HepG2 (cell line): ENCODE data around the gene TFDP2. TPM values are rescaled to one million over a fixed set of nuclear protein-coding genes. Genes with fewer than 3 reads are reported as not detected.

Experiments
- ATAC-seq: fragments of 200-7000 bp; cut with Tn5 transposase; 3 replicates; pipeline ENCODE4 v1.9.1; 2020; ENCODE audit warnings: mild to moderate bottlenecking, moderate library complexity
- BruUV-seq: library from RNA; stranded (reverse); fragments of 400-500 nt; replicated peaks from 2 replicates; lab custom pipeline; 2021; lab: Mats Ljungman, UMichigan
- CTCF ChIA-PET: fragments of 300-600 bp; formaldehyde crosslinking; extraction: SDS; loops from one replicate; lab custom pipeline; 2021; ENCODE audit warnings: low total read pairs, inconsistent platforms, low intra/inter-chr PET ratio; lab: Yijun Ruan, JAX
- POLR2A ChIA-PET: fragments of 350-600 bp; sonication (Branson Sonifier 250); formaldehyde crosslinking; loops from one replicate; lab custom pipeline; 2020; ENCODE audit warnings: antibody characterized with exemption, inconsistent platforms; lab: Yijun Ruan, JAX
- DNase-seq: peaks from one replicate; pipeline ENCODE4 v3.0.0-alpha.2; 2015; ENCODE audit warnings: low spot score
- FAIRE-seq: peaks from 3 replicates; lab custom pipeline; 2011; peaks lifted over from hg19 to GRCh38; lab: Jason Lieb, UNC
- H2AFZ ChIP-seq: one replicate; pipeline ENCODE4 v1.6.1; 2011; ENCODE audit warnings: low read length, inconsistent platforms
- H3K27ac ChIP-seq: fragments of 300-600 bp; 3 replicates; pipeline ENCODE4 v1.8.0; 2011; ENCODE audit warnings: mixed run types, mild to moderate bottlenecking, mixed read lengths, low read length, inconsistent platforms; ENCODE audit not compliant: insufficient read depth; ENCODE audit errors: extremely low read length
- H3K27me3 ChIP-seq, 2 experiments: fragments of 200-600 bp in 1 of 2; 2 replicates in 1 of 2; 3 replicates in 1 of 2; pipeline versions ENCODE4 v1.6.0 to v1.8.0; 2011; ENCODE audit warnings: low read length in 2 of 2, mild to moderate bottlenecking in 2 of 2, moderate library complexity in 2 of 2, inconsistent platforms in 1 of 2; ENCODE audit not compliant: insufficient read depth in 2 of 2, control insufficient read depth in 1 of 2
- H3K36me3 ChIP-seq, 2 experiments: fragments of 200-600 bp in 1 of 2; replicated peaks in 1 of 2; 2 replicates in 1 of 2; 3 replicates in 1 of 2; pipeline versions ENCODE4 v1.5.1 to v1.8.0; 2011; ENCODE audit warnings: low read length in 2 of 2, inconsistent platforms in 1 of 2; ENCODE audit not compliant: insufficient read depth in 2 of 2, control insufficient read depth in 1 of 2
- H3K4me1 ChIP-seq: 2 replicates; pipeline ENCODE4 v1.5.1; 2012; ENCODE audit warnings: low read length, inconsistent platforms; ENCODE audit not compliant: insufficient read depth
- H3K4me2 ChIP-seq: 2 replicates; pipeline ENCODE4 v1.6.0; 2011; ENCODE audit warnings: low read depth, low read length, inconsistent platforms
- H3K4me3 ChIP-seq, 3 experiments: fragments of 200-600 bp in 1 of 3; sonication (generic), shearing (Covaris generic) in 1 of 3; replicated peaks in 1 of 3; 2 replicates each; pipeline ENCODE4 v1.5.1; 2011 to 2016; ENCODE audit warnings: low read length in 3 of 3, inconsistent platforms in 2 of 3, low read depth in 2 of 3, mild to moderate bottlenecking in 2 of 3, control low read depth in 1 of 3, mixed read lengths in 1 of 3; ENCODE audit not compliant: insufficient read depth in 1 of 3
- H3K79me2 ChIP-seq: one replicate; pipeline ENCODE4 v1.6.1; 2011; ENCODE audit warnings: low read length, inconsistent platforms; ENCODE audit not compliant: insufficient read depth
- H3K9ac ChIP-seq: 2 replicates; pipeline ENCODE4 v1.6.0; 2011; ENCODE audit warnings: mild to moderate bottlenecking, low read depth, low read length, inconsistent platforms; ENCODE audit not compliant: insufficient read depth
- H3K9me3 ChIP-seq: 2 replicates; pipeline ENCODE4 v1.5.1; 2012; ENCODE audit warnings: mild to moderate bottlenecking, low read length
- H4K20me1 ChIP-seq: 2 replicates; pipeline ENCODE4 v1.6.0; 2011; ENCODE audit warnings: inconsistent platforms, mild to moderate bottlenecking, low read length, moderate library complexity; ENCODE audit not compliant: insufficient read depth
- BCL6 ChIP-seq: IDR thresholded peaks from 2 replicates; pipeline ENCODE4 v1.6.1; 2016; ENCODE audit warnings: missing genetic modification reagents, missing compliant biosample characterization
- CENPX ChIP-seq: sonication (generic); formaldehyde crosslinking; IDR thresholded peaks from 2 replicates; pipeline ENCODE4 v1.9.0; 2021; ENCODE audit warnings: mild to moderate bottlenecking, missing genetic modification reagents, moderate library complexity
- DMAP1 ChIP-seq: IDR thresholded peaks from 2 replicates; pipeline ENCODE4 v1.6.1; 2016
- FOXA1 ChIP-seq, 2 experiments: fragments of 450-650 bp in 1 of 2; sonication (generic) in 1 of 2; formaldehyde crosslinking in 1 of 2; IDR thresholded peaks; 2 replicates each; pipeline versions ENCODE4 v1.4.0 to v1.6.1; 2016 to 2020; ENCODE audit warnings: missing genetic modification reagents in 1 of 2
- HNRNPL ChIP-seq: fragments of 200-400 bp; formaldehyde crosslinking; IDR thresholded peaks from 2 replicates; pipeline ENCODE4 v1.6.1; 2017; ENCODE audit warnings: mild to moderate bottlenecking, low read depth, low read length
- JUN ChIP-seq: sonication (generic); formaldehyde crosslinking; IDR thresholded peaks from 2 replicates; pipeline ENCODE4 v1.4.0; 2020; ENCODE audit warnings: mild to moderate bottlenecking, missing genetic modification reagents
- KLF15 ChIP-seq: sonication (generic); formaldehyde crosslinking; IDR thresholded peaks from 2 replicates; pipeline ENCODE4 v1.8.1; 2023; ENCODE audit warnings: borderline replicate concordance, mild to moderate bottlenecking, inconsistent platforms, missing genetic modification reagents, mixed read lengths
- NCOR1 ChIP-seq: fragments of 200-600 bp; sonication (generic); IDR thresholded peaks from 2 replicates; pipeline ENCODE4 v1.7.0; 2017; ENCODE audit warnings: antibody characterized with exemption, low read length, borderline replicate concordance
- PHF21A ChIP-seq: sonication (generic); formaldehyde crosslinking; IDR thresholded peaks from 2 replicates; pipeline ENCODE4 v1.5.0; 2020; ENCODE audit warnings: mild to moderate bottlenecking, missing genetic modification reagents
- SP140L ChIP-seq: sonication (generic); formaldehyde crosslinking; IDR thresholded peaks from 2 replicates; pipeline ENCODE4 v1.4.0; 2020; ENCODE audit warnings: missing genetic modification reagents, borderline replicate concordance
- TEAD3 ChIP-seq: optimal IDR thresholded peaks from 2 replicates; pipeline ENCODE3; 2016; ENCODE audit warnings: borderline replicate concordance
- TFDP2 ChIP-seq: sonication (generic); formaldehyde crosslinking; IDR thresholded peaks from 2 replicates; pipeline ENCODE4 v1.4.0; 2020; ENCODE audit warnings: missing genetic modification reagents
- ZNF121 ChIP-seq: sonication (generic); formaldehyde crosslinking; IDR thresholded peaks from 2 replicates; pipeline ENCODE4 v1.5.0; 2020; ENCODE audit warnings: mild to moderate bottlenecking, missing genetic modification reagents
- ZNF7 ChIP-seq: IDR thresholded peaks from 2 replicates; pipeline ENCODE4 v1.6.1; 2016; ENCODE audit warnings: missing biosample characterization, missing genetic modification reagents
- ZNF775 ChIP-seq: sonication (generic); formaldehyde crosslinking; IDR thresholded peaks from 2 replicates; pipeline ENCODE4 v1.4.0; 2020; ENCODE audit warnings: missing genetic modification reagents, mild to moderate bottlenecking, moderate library complexity, borderline replicate concordance
- ZSCAN22 ChIP-seq: sonication (generic); formaldehyde crosslinking; IDR thresholded peaks from 2 replicates; pipeline ENCODE4 v1.4.0; 2020; ENCODE audit warnings: mild to moderate bottlenecking, missing genetic modification reagents
- WGBS: methylation state at CpG from one replicate; pipeline ENCODE4 v1.1.6; 2017; ENCODE audit warnings: low lambda C conversion rate; 5-methylcytosine and 5-hydroxymethylcytosine counted together
- in situ Hi-C: cut with HindIII; loops from 2 replicates; pipeline ENCODE4 v1.10.0; 2017; ENCODE audit warnings: low pct_unique_long_range_greater_than_20kb; ENCODE audit not compliant: extremely low pct_ligation_motif_present
- intact Hi-C: fragments of 100-400 bp; cut with micrococcal nuclease; formaldehyde crosslinking; loops from one replicate; pipeline ENCODE4 v1.10.0; 2022; ENCODE audit not compliant: unreplicated experiment
- polyA plus RNA-seq, 8 experiments: library from polyadenylated mRNA; depleted of rRNA in 3 of 8; stranded (reverse) in 7 of 8; unstranded in 1 of 8; fragments of >200 nt; fragmentation: Illumina TruSeq in 4 of 8; extraction: Trizol in 4 of 8; gene quantifications; 2 replicates each; pipeline versions ENCODE4 v1.2.1 to v1.2.3, GENCODE V29; 2011 to 2016; ENCODE audit warnings: low read depth in 4 of 8, missing spikeins in 1 of 8, mixed read lengths in 1 of 8; ENCODE audit not compliant: insufficient read depth in 1 of 8
- total RNA-seq, 5 experiments: library from RNA; depleted of rRNA; stranded (reverse); fragments of >200 nt; fragmentation: Illumina TruSeq; extraction: Trizol; gene quantifications; 2 replicates each; pipeline ENCODE4 v1.2.3, GENCODE V29; 2016; ENCODE audit warnings: low read depth in 1 of 5
- TF ChIP-seq, protein P1 (sequence below): sonication (generic); formaldehyde crosslinking; IDR thresholded peaks from 2 replicates; pipeline ENCODE4 v1.5.0; 2020; ENCODE audit warnings: mild to moderate bottlenecking, missing genetic modification reagents
- TF ChIP-seq, protein P2 (sequence below): sonication (generic); formaldehyde crosslinking; IDR thresholded peaks from 2 replicates; pipeline ENCODE4 v1.4.0; 2020; ENCODE audit warnings: mild to moderate bottlenecking, missing genetic modification reagents

Gene TFDP2
- total and polyA plus RNA-seq, 2 of the 13 experiments (the other 11 are each of a cell fraction or from before 2014, with no cell fraction given) = 17.9 to 37.4 TPM

DNA sequence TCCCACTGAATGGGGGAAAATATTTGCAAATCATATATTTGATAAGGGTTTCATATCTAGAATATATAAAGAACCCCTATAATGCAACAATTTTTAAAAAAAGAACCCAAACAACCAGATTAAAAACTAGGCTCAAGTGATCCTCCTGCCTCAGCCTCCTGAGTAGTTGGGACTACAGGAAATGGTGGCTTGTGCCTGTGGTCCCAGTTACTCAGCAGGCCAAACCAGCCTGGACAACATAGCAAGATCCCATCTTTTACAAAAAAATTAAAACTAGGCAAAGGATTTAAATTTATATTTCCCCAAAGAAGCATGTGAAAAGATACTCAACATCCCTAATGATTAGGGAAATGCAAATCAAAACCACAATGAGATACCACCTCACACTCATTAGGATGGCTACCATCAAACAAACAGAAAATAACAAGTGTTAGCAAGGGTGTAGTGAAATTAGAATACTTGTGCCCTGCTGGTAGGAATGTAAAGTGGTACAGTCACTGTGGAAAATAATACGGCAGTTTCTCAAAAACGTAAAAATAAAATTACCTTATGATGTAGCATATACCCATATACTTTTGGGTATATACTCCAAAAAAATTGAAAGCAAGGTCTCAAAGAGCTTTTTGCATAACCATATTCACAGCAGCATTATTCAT lies 19.7 kb downstream of the TFDP2 start:
- ATAC-seq (no peak), DNase-seq (no peak), FAIRE-seq (no peak)
- ChIA-PET POLR2A (no interaction called here), CTCF (no interaction called here)
- Histone ChIP-seq H2AFZ (no peak overlapping the region), H3K9ac (no peak overlapping the region), H3K27me3 (no peaks in the 10 kb centered on the region; a peak in 1 of 5 replicates), H3K4me1 (no peaks in the 10 kb centered on the region), H3K27ac (no peak overlapping the region), H3K79me2 (peaks cover 10% of the 10 kb centered on the region), H3K4me2 (no peak overlapping the region), H4K20me1 (no peaks in the 10 kb centered on the region; the same call in 1 of the 2 replicates), H3K9me3 (no peaks in the 10 kb centered on the region), H3K4me3 (no peak overlapping the region), H3K36me3 (no peaks in the 10 kb centered on the region; a peak in 1 of 5 replicates)
- WGBS = 96% methylated on average over 2 of the region's 2 CpGs
- intact Hi-C loops = loop anchor here (5.0 kb wide), 1 partner anchor 83 kb away; no protein-coding TSS in a partner anchor
- in situ Hi-C loops = loop anchor here (5.0 kb wide), 1 partner anchor 148 kb away; no protein-coding TSS in a partner anchor
- BruUV-seq = TSS peak; percentile 7
- TF ChIP-seq CENPX (no peak), ZSCAN22 (CRISPR knock-in tag) (no peak), KLF15 (CRISPR knock-in tag) (no peak), PHF21A (no peak), DMAP1 (no peak), NCOR1 (no peak), HNRNPL (no peak), TFDP2 (no peak), ZNF775 (no peak), BCL6 (CRISPR knock-in tag) (no peak), FOXA1 (IDR thresholded peaks at IDR 0.05) (no peak), FOXA1 (CRISPR knock-in tag; IDR thresholded peaks at IDR 0.05) (no peak), SP140L (CRISPR knock-in tag) (no peak), ZNF7 (CRISPR knock-in tag) (peak; percentile 72; the same call in 1 of the 2 replicates), TEAD3 (CRISPR knock-in tag) (peak; percentile 59), JUN (CRISPR knock-in tag) (no peak), ZNF121 (CRISPR knock-in tag) (peak; percentile 60; the same call in 1 of the 2 replicates)
- TF ChIP-seq, protein P1, sequence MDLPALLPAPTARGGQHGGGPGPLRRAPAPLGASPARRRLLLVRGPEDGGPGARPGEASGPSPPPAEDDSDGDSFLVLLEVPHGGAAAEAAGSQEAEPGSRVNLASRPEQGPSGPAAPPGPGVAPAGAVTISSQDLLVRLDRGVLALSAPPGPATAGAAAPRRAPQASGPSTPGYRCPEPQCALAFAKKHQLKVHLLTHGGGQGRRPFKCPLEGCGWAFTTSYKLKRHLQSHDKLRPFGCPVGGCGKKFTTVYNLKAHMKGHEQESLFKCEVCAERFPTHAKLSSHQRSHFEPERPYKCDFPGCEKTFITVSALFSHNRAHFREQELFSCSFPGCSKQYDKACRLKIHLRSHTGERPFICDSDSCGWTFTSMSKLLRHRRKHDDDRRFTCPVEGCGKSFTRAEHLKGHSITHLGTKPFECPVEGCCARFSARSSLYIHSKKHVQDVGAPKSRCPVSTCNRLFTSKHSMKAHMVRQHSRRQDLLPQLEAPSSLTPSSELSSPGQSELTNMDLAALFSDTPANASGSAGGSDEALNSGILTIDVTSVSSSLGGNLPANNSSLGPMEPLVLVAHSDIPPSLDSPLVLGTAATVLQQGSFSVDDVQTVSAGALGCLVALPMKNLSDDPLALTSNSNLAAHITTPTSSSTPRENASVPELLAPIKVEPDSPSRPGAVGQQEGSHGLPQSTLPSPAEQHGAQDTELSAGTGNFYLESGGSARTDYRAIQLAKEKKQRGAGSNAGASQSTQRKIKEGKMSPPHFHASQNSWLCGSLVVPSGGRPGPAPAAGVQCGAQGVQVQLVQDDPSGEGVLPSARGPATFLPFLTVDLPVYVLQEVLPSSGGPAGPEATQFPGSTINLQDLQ = no peak
- TF ChIP-seq, protein P2, sequence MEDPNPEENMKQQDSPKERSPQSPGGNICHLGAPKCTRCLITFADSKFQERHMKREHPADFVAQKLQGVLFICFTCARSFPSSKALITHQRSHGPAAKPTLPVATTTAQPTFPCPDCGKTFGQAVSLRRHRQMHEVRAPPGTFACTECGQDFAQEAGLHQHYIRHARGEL (CRISPR knock-in tag) = no peak
